Measurements from ENCODE around the gene FREM1. TPM values are rescaled to one million over a fixed set of nuclear protein-coding genes. Genes with fewer than 3 reads are reported as not detected.

FREM1 gene
- total RNA-seq, 3 donors from 2014 or later: 4.1 to 12.2 (median 4.3) TPM

- no peaks in the 10 kb centered on the region for H3K27me3 ChIP-seq
- intact Hi-C loops (cut with DNase I; ENCODE audit: low total_unique reads): no loop called here
- H3K4me1 ChIP-seq: no peaks in the 10 kb centered on the region
- no peaks in the 10 kb centered on the region for H3K36me3 ChIP-seq
- H3K4me3 ChIP-seq: no peak overlapping the region
- DNase-seq (ENCODE audit: low spot score in 2 of 2): no peak
- no peak overlapping the region for H3K27ac ChIP-seq
- no peaks in the 10 kb centered on the region for H3K9me3 ChIP-seq
- TF ChIP-seq POLR2AphosphoS5 (IDR thresholded peaks at IDR 0.05) (no peak), CTCF (IDR thresholded peaks at IDR 0.05) (no peak), POLR2A (IDR thresholded peaks at IDR 0.05) (no peak)
Measured at GRCh38 chr9:14882090-14882489, 28.1 kb downstream of the FREM1 start.

DNA sequence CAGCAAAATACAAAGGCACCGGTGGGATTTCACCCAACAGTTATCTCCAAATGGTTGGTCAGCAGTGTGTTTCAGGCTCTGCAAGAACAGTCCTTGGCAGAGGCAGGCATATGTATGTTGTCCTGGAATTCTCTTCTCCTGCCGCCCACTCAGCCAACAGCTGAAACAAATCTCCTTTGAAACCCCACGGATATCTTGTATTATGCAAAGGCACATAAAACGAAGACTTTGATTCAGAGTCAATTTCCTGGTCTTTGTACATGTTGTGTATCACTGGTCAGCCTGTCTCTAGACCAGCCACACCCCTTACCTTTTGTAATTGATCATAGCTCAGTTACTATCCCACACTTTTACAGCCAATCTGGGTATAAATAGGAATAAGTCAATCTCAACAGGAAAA, 29.2 kb downstream of the FREM1 start:
- no peak for TF ChIP-seq POLR2A (IDR thresholded peaks at IDR 0.05)
- TF ChIP-seq POLR2AphosphoS5 (IDR thresholded peaks at IDR 0.05): no peak
- TF ChIP-seq CTCF (IDR thresholded peaks at IDR 0.05): no peak
- Histone ChIP-seq H3K4me1 (no peaks in the 10 kb centered on the region), H3K4me3 (no peak overlapping the region), H3K9me3 (no peaks in the 10 kb centered on the region), H3K36me3 (no peaks in the 10 kb centered on the region), H3K27ac (no peak overlapping the region), H3K27me3 (no peaks in the 10 kb centered on the region)
- DNase-seq (ENCODE audit: low spot score in 2 of 2): no peak
- intact Hi-C loops (cut with DNase I; ENCODE audit: low total_unique reads): no loop called here

DNA sequence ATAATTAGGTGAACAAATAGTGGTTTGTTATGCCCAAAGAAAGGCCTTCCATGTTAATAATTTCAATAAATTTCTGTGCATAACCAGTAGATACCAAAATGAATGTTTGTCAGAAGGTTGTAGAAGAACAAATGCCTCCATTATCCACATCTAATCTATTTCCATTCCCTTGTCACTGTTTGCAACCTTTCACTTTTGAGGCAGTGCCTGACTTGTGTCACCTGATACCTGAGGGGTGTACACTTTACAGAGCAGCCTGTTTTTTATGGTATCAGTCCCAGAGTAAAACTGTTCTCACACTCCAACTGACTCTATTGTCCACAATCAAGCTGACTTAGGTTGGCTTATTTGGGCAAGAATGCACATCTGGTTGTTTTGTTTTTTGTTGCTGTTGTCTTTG, 40.1 kb downstream of the FREM1 start:
- H3K9me3 ChIP-seq: no peaks in the 10 kb centered on the region
- DNase-seq (ENCODE audit: low spot score in 2 of 2): no peak
- no peaks in the 10 kb centered on the region for H3K27me3 ChIP-seq
- H3K36me3 ChIP-seq: no peaks in the 10 kb centered on the region
- H3K4me3 ChIP-seq: no peak overlapping the region
- no peak for TF ChIP-seq CTCF (IDR thresholded peaks at IDR 0.05)
- no peak for TF ChIP-seq POLR2A (IDR thresholded peaks at IDR 0.05)
- no peak for TF ChIP-seq POLR2AphosphoS5 (IDR thresholded peaks at IDR 0.05)
- no peaks in the 10 kb centered on the region for H3K4me1 ChIP-seq
- intact Hi-C loops (cut with DNase I; ENCODE audit: low total_unique reads): no loop called here
- H3K27ac ChIP-seq: no peak overlapping the region

GRCh38 chr9:14869671-14870070, 40.6 kb downstream of the FREM1 start:
- Histone ChIP-seq H3K4me3 (no peak overlapping the region), H3K4me1 (no peaks in the 10 kb centered on the region), H3K36me3 (no peaks in the 10 kb centered on the region), H3K9me3 (no peaks in the 10 kb centered on the region), H3K27me3 (no peaks in the 10 kb centered on the region), H3K27ac (no peak overlapping the region)
- intact Hi-C loops (cut with DNase I; ENCODE audit: low total_unique reads): no loop called here
- DNase-seq (ENCODE audit: low spot score in 2 of 2): no peak
- no peak for TF ChIP-seq POLR2A (IDR thresholded peaks at IDR 0.05)
- no peak for TF ChIP-seq POLR2AphosphoS5 (IDR thresholded peaks at IDR 0.05)
- TF ChIP-seq CTCF (IDR thresholded peaks at IDR 0.05): no peak

DNA sequence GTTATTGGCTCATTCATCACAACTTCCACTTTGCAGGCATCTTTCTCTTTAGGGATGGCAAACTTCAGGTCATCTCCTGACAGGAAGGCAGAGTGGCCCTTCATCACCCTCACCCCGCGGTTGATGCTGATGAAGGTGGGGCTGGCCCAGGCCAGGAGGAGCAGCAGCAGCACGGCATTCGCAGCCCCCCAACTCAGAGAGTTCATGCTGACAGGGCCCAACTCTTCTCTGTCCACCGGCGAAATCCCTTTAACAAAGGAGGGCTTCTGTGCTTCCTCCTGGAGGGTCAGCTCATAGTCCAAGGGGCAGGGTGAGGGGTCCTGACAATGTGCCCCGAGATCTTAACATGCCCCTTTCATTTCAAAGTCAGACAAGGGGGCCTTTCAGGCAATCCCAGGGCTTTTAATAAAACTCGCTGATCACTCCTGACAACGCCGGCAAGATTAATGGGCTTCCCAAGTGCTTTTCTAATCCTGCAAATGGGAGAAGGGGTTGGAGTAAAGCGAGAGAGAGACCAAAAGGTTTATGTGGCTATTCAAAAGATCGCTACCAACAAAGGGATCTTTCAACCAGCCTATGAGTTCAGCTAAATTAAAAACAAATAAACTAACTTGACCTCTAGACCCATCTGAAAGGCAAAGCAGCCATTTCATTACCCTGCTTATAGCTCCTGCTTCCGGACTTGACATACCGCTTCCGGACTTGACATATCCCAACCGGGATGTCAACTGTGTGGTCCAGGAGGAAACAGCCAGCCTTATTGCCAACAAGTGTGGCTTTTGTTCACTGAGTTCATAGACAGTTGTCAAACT, 41.2 kb downstream of the FREM1 start:
- Histone ChIP-seq H3K4me1 (no peaks in the 10 kb centered on the region), H3K4me3 (no peak overlapping the region), H3K27ac (no peak overlapping the region), H3K36me3 (no peaks in the 10 kb centered on the region), H3K9me3 (no peaks in the 10 kb centered on the region), H3K27me3 (no peaks in the 10 kb centered on the region)
- DNase-seq (ENCODE audit: low spot score in 2 of 2): no peak
- intact Hi-C loops (cut with DNase I; ENCODE audit: low total_unique reads): no loop called here
- no peak for TF ChIP-seq POLR2A (IDR thresholded peaks at IDR 0.05)
- no peak for TF ChIP-seq POLR2AphosphoS5 (IDR thresholded peaks at IDR 0.05)
- no peak for TF ChIP-seq CTCF (IDR thresholded peaks at IDR 0.05)

All from breast epithelium (tissue), 4 donors.